IPS-NIHi7 (cell line): ENCODE results near the gene P2RY13.
A peak's percentile ranks its signal among the peaks of the same experiment; 100 is the strongest.

Experiments
- DNase-seq: peaks from one replicate; pipeline ENCODE4 v3.0.0; 2012; ENCODE audit warnings: mixed read lengths; ENCODE audit errors: extremely low spot score

The P2RY13 gene

DNA sequence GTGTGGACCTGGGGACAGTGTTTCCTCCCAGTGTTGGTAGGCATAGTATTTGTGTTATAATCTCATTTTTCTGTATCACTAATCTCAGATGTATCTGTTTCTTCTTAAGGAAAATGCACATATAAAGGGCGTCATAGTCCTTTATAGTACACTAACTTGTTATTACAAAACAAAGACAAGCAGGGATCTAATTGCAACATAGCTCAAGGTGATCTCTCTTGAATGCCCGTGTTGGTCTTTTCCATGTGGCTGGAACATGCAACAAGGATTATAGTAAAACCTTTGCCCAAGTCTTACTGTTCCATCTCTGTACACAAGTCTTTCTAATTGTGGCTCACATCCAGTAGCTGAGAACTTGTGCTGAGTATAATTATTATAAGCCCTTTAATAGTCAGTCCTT lies 9.2 kb downstream of the P2RY13 start:
- DNase-seq = no peak

- no peak for DNase-seq
Measured at GRCh38 chr3:151319628-151320027, 9.7 kb downstream of the P2RY13 start.

- DNase-seq = no peak
Measured at GRCh38 chr3:151318991-151319390, 10.4 kb downstream of the P2RY13 start.

DNA sequence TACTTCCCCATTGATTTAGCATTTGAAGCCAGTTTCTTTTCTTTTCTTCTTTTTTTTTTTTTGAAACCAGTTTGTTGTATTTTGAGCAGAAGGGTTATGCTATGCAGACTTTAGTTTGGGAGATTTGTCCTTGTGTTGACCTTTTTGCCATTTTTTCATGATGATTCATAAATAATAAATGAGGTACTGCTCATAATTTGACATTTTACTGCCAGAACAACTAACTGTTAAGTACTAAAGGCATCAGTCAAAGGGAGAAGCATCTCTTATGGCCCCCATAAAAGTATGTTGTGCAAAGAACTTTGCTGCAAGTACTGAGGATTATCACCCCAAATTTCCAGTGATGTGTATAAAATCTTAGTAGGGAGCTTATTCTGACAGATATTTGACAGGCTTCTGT lies 11.0 kb downstream of the P2RY13 start:
- DNase-seq = no peak

DNA sequence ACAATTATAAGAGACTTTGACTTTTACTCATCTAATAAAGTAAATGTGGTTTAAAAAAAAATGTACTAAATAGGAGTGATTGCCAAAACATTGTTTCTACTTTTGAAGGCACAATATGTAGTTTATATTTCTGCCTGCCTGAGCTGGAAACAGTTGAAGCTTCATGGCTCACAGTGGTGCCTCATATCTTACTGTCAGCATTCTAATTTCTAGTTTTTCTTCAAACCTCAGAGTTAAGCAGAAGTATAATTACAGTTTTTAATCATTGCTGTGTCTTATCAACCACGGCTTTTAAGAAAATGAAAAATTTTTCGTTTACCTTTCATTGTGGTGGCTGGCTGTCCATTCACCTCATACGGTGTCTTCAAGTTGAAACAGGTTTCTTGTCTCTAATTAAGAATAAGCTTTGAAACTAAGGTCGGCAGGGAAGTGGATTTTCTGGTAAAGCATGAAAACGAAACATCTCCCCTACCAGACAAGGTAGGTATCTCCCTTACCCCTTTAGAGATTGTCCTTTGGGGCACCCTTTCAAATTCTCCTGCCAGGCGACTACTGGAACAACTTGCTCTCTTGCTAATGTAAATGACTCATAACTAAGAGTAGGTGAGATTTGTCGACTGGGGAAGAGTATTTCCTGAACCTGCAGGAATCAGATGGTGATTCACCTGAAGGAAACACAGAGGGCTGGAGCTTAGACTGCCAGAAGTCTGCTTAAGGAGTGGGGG lies 12.9 kb downstream of the P2RY13 start, which contains the start of gene GPR87:
Gene GPR87, minus strand, starts transcription at position 554 of the 725 bp plus-strand sequence. CDS start 16,720 bp downstream, outside the sequence.
- peak; percentile 53 for DNase-seq

GRCh38 chr3:151315846-151316245 lies 13.5 kb downstream of the P2RY13 start:
- DNase-seq = no peak

DNA sequence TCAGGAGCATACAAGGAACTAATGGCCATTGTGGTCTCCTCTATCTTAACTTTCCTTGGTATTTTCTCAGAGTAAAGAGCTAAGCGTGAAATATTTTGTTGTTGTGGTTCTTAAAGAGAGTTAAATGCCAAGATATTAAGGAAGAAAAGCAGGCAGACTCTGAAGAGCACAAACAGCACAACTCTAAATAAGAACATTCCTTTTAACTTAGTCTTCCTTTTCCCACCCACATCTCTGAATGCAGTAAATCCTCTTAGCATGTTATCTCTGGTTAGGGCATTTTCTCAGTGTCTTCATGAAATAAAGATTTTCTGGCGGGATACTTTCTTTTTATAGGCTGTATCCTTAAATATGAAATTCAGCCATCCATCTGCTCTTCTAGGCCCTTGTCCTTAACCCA lies 14.2 kb downstream of the P2RY13 start:
- DNase-seq = no peak

DNA sequence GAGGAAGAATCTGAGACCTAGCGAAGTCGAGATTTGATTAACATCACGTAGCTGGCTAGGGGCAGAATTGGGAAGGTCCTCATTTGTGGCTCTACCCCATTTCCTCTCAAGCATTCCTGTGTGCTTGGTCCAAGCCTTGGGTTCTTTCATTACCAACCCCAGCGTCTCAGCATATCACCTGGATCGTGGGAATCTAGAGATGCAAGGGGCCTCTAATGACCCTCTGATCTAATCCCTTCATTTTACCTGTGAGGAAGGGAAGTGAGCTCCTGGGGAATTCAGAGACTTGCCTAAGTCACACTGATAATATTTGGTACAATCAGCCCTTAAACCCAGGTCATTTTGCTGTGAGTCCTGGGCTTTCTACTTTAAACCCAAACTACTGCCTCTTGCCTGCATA lies 14.8 kb downstream of the P2RY13 start:
- DNase-seq = no peak

- DNase-seq = no peak
Measured at GRCh38 chr3:151314137-151314536, 15.2 kb downstream of the P2RY13 start.

GRCh38 chr3:151312972-151313371 lies 16.4 kb downstream of the P2RY13 start:
- DNase-seq = no peak

GRCh38 chr3:151309566-151309965 lies 19.8 kb downstream of the P2RY13 start:
- DNase-seq = no peak

- no peak for DNase-seq
Measured at GRCh38 chr3:151307583-151308488, 21.5 kb downstream of the P2RY13 start.

DNA sequence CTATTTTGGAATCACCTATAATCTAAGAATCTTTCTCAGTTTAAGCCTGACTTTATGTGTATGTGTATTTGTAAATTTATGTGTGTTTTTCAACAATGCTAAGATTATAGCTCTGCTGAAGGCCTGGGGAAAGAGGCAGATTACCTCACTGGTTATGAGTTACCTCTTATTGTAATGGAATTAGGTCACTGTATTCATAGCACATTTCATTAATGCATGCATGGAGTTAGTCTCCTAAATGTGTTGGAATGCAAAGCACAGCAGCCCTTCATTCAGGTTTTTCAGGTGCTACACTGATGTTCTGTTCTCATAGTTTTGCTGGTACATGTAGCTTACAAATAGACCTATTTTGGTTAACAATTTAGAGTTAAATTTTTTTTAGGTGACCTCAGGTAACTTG lies 22.2 kb downstream of the P2RY13 start:
- no peak for DNase-seq

DNA sequence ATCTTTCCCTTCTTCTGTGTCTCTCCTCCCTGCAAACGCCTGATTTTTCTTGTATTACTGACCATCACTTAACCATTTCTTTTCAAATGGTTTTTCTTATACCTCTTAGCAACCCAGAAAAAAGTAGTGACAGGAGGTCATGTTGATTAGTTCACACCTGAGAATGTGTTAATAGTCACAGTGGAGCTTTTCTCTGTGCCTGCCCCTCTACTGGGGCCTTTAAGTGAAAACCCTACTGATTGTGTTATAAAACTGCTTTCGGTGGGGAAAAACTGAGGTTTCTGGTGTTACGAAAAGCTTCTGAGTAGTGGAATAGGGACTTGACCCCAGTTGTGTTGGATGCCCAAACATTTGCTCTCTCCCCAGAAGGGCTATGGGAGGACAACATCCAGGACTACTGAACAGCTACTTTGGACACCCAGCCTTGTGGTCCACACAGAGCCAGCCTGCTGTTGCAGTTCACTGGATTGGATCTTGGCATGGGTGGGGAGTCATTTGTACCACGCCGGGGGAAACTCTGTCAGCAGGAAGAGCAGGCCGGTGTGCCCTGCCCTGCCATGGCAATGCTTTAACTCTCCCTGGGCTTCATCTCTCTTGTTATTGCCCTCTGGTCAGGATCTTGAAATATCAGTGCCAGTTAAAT lies 23.1 kb downstream of the P2RY13 start:
- DNase-seq = no peak

DNA sequence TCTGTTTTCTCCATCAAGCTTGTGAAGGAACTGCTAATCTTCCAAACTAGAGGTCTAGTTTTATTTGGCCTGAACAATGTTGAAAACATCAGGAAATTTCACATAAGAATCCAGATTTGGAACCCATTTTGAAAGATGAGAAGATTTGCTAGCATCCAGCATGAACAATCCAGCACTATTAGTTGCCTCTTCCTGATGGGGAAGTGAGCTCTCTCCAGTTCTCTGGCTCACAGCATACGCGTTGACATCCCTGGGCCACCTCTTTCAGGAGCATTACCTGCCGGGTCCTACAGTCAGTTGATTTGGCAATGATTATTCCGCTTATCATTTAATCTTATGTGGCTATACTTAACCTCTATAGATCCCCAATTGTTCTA lies 23.6 kb downstream of the P2RY13 start:
- DNase-seq = no peak

DNA sequence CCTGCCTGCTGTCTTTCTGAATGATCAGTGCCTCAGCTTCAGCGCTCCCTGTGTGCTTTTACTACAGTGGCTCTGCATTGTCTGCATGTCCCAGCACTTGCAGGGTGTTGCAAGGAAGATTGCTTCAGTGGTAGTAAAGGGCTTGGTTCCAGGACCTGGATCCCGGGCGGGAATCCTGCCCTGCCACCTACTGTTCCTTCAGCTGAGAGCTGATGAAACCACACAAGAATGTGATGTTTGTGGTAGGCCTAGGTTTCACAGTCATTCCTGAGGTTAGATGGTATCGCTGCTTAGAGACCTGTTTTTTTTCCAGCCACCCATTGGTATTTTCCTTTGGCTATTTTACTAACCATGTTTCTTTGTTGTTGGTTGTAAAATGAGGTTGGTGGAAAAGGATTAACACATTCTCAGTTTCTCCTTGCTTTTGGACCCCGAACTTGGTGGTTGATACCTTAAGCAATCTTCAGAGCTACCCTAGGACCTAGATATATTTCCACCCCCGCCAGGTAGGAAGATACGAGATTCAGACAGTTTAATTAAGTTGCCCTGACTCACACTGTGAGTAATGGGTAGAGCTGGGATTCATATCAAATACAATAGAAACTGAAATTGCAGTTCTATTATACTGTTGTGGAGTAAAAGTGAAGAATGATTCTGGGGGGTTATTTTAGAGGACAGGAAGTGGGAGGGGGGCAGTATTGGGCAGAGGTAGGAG lies 24.1 kb downstream of the P2RY13 start:
- peak; percentile 84 for DNase-seq

GRCh38 chr3:151303751-151304150 lies 25.6 kb downstream of the P2RY13 start:
- no peak for DNase-seq

DNA sequence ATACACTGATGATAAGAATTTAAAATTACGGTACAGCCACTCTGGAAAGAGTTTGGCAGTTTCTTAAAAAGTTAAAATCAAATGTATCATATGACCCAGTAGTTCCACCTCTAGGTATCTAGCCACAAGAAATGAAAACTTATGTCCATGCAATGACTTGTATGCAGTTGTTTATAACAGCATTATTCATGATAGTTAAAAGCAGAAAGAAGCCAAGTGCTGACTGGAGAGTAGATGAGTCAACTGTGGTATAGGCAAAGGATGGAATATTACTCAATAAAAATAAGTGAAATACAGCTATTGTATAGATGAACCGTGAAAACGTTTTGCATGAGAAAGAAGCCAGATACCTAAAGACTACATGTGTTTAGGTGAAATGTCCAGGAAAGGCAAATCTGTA lies 27.6 kb downstream of the P2RY13 start:
- DNase-seq = no peak

- no peak for DNase-seq
Measured at GRCh38 chr3:151300539-151300938, 28.8 kb downstream of the P2RY13 start.

GRCh38 chr3:151299006-151299405 lies 30.3 kb downstream of the P2RY13 start:
- DNase-seq = no peak

- DNase-seq = no peak
Measured at GRCh38 chr3:151297429-151297828, 31.9 kb downstream of the P2RY13 start.

DNA sequence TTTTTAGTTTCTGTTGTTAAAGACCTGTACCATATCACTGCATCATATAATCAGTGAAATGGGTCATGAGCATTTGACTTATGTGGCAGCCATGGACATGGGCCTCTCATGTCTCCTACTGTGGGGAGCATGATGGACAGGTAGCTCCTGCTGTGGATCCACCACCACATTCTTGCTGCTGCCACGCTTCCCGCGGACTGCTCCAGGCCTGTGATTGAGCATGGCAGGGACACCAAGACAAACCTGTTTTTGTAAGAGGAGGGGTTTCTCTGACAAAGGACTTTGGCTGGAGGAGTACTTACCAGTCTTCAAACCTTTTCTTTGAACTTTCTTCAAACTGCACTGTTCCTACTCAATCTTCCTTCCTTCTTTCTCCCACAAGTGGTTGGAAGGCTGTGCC lies 33.1 kb downstream of the P2RY13 start:
- no peak for DNase-seq
